Endothelial cell of umbilical vein (primary cell): ENCODE data around the gene BEND5. TPM values are rescaled to one million over a fixed set of nuclear protein-coding genes. Genes with fewer than 3 reads are reported as not detected.

Experiments
- BruUV-seq: library from RNA; stranded (reverse); fragments of 400-500 nt; replicated peaks from 2 replicates; lab custom pipeline; 2021; lab: Mats Ljungman, UMichigan
- CTCF ChIA-PET: fragments of 300-600, 350-600 bp; sonication (Branson Sonifier 250); formaldehyde crosslinking; loops from one replicate; lab custom pipeline; 2021; ENCODE audit warnings: antibody characterized with exemption, inconsistent platforms; lab: Charles Lee
- POLR2A ChIA-PET: fragments of 300-600, 350-600 bp; sonication (Branson Sonifier 250); formaldehyde crosslinking; loops from one replicate; lab custom pipeline; 2021; ENCODE audit warnings: antibody characterized with exemption, inconsistent platforms; lab: Charles Lee
- DNase-seq: peaks from one replicate; pipeline ENCODE4 v3.0.0-alpha.2; 2011; ENCODE audit warnings: low read depth, low spot score
- FAIRE-seq: peaks from 2 replicates; lab custom pipeline; 2011; peaks lifted over from hg19 to GRCh38; lab: Jason Lieb, UNC
- H2AFZ ChIP-seq: 2 replicates; pipeline ENCODE4 v1.6.0; 2012; ENCODE audit warnings: low read depth, low read length, control low read depth, inconsistent platforms
- H3K27ac ChIP-seq: 2 replicates; pipeline ENCODE4 v1.5.1; 2011; ENCODE audit warnings: low read depth, mild to moderate bottlenecking, control low read depth, low read length, moderate library complexity; ENCODE audit not compliant: insufficient read depth
- H3K27me3 ChIP-seq, 2 experiments: 2 replicates each; pipeline versions ENCODE4 v1.6.0 to v1.6.1; 2011; ENCODE audit warnings: low read length in 2 of 2, mixed read lengths in 1 of 2; ENCODE audit not compliant: control insufficient read depth in 2 of 2, insufficient read depth in 2 of 2
- H3K36me3 ChIP-seq, 2 experiments: 2 replicates in 1 of 2; 3 replicates in 1 of 2; pipeline ENCODE4 v1.5.1; 2011; ENCODE audit warnings: low read length in 2 of 2, mild to moderate bottlenecking in 1 of 2, moderate library complexity in 1 of 2; ENCODE audit not compliant: control insufficient read depth in 2 of 2, insufficient read depth in 2 of 2; ENCODE audit errors: extremely low read depth in 1 of 2
- H3K4me1 ChIP-seq: 3 replicates; pipeline ENCODE4 v1.5.1; 2011; ENCODE audit warnings: mild to moderate bottlenecking, low read length; ENCODE audit not compliant: control insufficient read depth, insufficient read depth; ENCODE audit errors: extremely low read depth
- H3K4me2 ChIP-seq: 2 replicates; pipeline ENCODE4 v1.6.1; 2011; ENCODE audit warnings: low read length, control low read depth, mixed read lengths; ENCODE audit not compliant: insufficient read depth
- H3K4me3 ChIP-seq, 3 experiments: fragments of 200-600 bp in 1 of 3; sonication (generic), shearing (Covaris generic) in 1 of 3; replicated peaks in 1 of 3; 2 replicates each; pipeline ENCODE4 v1.5.1; 2011 to 2016; ENCODE audit warnings: control low read depth in 3 of 3, low read length in 3 of 3, mild to moderate bottlenecking in 2 of 3, inconsistent platforms in 1 of 3, low read depth in 1 of 3, moderate library complexity in 1 of 3; ENCODE audit not compliant: insufficient read depth in 1 of 3
- H3K79me2 ChIP-seq: 2 replicates; pipeline ENCODE4 v1.6.0; 2012; ENCODE audit warnings: low read length, inconsistent platforms; ENCODE audit not compliant: control insufficient read depth, insufficient read depth
- H3K9ac ChIP-seq: replicated peaks from 2 replicates; pipeline ENCODE3; 2011; ENCODE audit warnings: low read length, control low read depth; ENCODE audit not compliant: insufficient read depth; ENCODE audit errors: extremely low read depth
- H3K9me1 ChIP-seq: replicated peaks from 3 replicates; pipeline ENCODE4 v1.6.0; 2011; ENCODE audit warnings: mild to moderate bottlenecking, low read length; ENCODE audit not compliant: control insufficient read depth, insufficient read depth; ENCODE audit errors: extremely low read depth
- H3K9me3 ChIP-seq: replicated peaks from 2 replicates; pipeline ENCODE4 v1.5.1; 2012; ENCODE audit warnings: low read length, inconsistent platforms; ENCODE audit not compliant: control insufficient read depth, insufficient read depth
- H4K20me1 ChIP-seq: replicated peaks from 2 replicates; pipeline ENCODE3; 2011; ENCODE audit warnings: mild to moderate bottlenecking, low read length; ENCODE audit not compliant: control insufficient read depth, insufficient read depth; ENCODE audit errors: extremely low read depth
- CTCF ChIP-seq, 2 donors: IDR thresholded peaks; 1 replicate in 1 of 2; 2 replicates in 1 of 2; pipeline ENCODE4 v1.5.1; 2011; ENCODE audit warnings: low read length in 2 of 2, mild to moderate bottlenecking in 2 of 2, moderate library complexity in 2 of 2, control low read depth in 1 of 2, inconsistent platforms in 1 of 2, low read depth in 1 of 2; ENCODE audit not compliant: insufficient read depth in 1 of 2; ENCODE audit errors: extremely low read depth in 1 of 2
- GATA2 ChIP-seq: IDR thresholded peaks from 2 replicates; pipeline ENCODE4 v1.7.0; 2011; ENCODE audit warnings: low read depth, mild to moderate bottlenecking, moderate library complexity, mixed read lengths, low read length; ENCODE audit not compliant: insufficient read length, insufficient read depth
- MYC ChIP-seq: IDR thresholded peaks from one replicate; pipeline ENCODE4 v1.6.1; 2011; ENCODE audit warnings: mild to moderate bottlenecking, low read depth, low read length
- dilution Hi-C: fragments of 300-500 bp; cut with MboI; formaldehyde crosslinking; loops from one replicate; pipeline ENCODE4 v1.15.0; 2019; ENCODE audit warnings: low sequenced_read_pairs; ENCODE audit not compliant: extremely low pct_ligation_motif_present
- intact Hi-C: fragments of 100-400 bp; cut with micrococcal nuclease; formaldehyde crosslinking; loops from one replicate; pipeline ENCODE4 v1.10.0; 2022
- polyA plus RNA-seq, 4 experiments: library from polyadenylated mRNA; depleted of rRNA in 3 of 4; stranded (reverse) in 3 of 4; unstranded in 1 of 4; fragments of >200 nt; gene quantifications; 2 replicates each; pipeline versions ENCODE4 v1.2.1 to v1.2.3, GENCODE V29; 2011 to 2012; ENCODE audit warnings: missing spikeins in 1 of 4
- total RNA-seq: library from RNA; stranded (reverse); gene quantifications from 2 replicates; pipeline ENCODE4 v1.2.3, GENCODE V29; 2021

BEND5 gene
- total and polyA plus RNA-seq, 2 donors (not counting 3 experiments of a cell fraction or from before 2014, with no cell fraction given) = not detected

- no peak for TF ChIP-seq GATA2
- no peak overlapping the region for H3K4me3 ChIP-seq
- H3K27ac ChIP-seq = no peak overlapping the region
- no peak for DNase-seq
- H3K4me2 ChIP-seq = no peak overlapping the region
- no peaks in the 10 kb centered on the region for H3K79me2 ChIP-seq
- H3K9me1 ChIP-seq = no peaks in the 10 kb centered on the region
- H3K9me3 ChIP-seq = no peaks in the 10 kb centered on the region
- no peaks in the 10 kb centered on the region for H3K4me1 ChIP-seq
- H2AFZ ChIP-seq = no peak overlapping the region
- ChIA-PET CTCF (no interaction called here), POLR2A (no interaction called here)
- H3K27me3 ChIP-seq = no peaks in the 10 kb centered on the region
- H3K9ac ChIP-seq = no peak overlapping the region
- dilution Hi-C loops = no loop called here
- FAIRE-seq = no peak
- intact Hi-C loops = no loop called here
- no peaks in the 10 kb centered on the region for H3K36me3 ChIP-seq
- no TSS peak for BruUV-seq
- no peaks in the 10 kb centered on the region for H4K20me1 ChIP-seq
Measured at GRCh38 chr1:48750109-48750508, 26.6 kb downstream of the BEND5 start.

GRCh38 chr1:48749068-48749467, 27.6 kb downstream of the BEND5 start:
- H3K9ac ChIP-seq = no peak overlapping the region
- dilution Hi-C loops (no loop called here), intact Hi-C loops (no loop called here)
- ChIA-PET POLR2A (no interaction called here), CTCF (no interaction called here)
- BruUV-seq = no TSS peak
- no peaks in the 10 kb centered on the region for H4K20me1 ChIP-seq
- no peaks in the 10 kb centered on the region for H3K27me3 ChIP-seq
- H3K9me1 ChIP-seq = no peaks in the 10 kb centered on the region
- no peak for FAIRE-seq
- no peak overlapping the region for H2AFZ ChIP-seq
- TF ChIP-seq MYC = no peak
- no peak for TF ChIP-seq CTCF (IDR thresholded peaks at IDR 0.05; ENCODE audit: extremely low read depth in 1 of 2, insufficient read depth in 1 of 2, low read depth in 1 of 2, low read length in 2 of 2)
- H3K4me3 ChIP-seq = no peak overlapping the region
- no peak for DNase-seq
- H3K4me2 ChIP-seq = no peak overlapping the region
- H3K9me3 ChIP-seq = no peaks in the 10 kb centered on the region
- no peaks in the 10 kb centered on the region for H3K36me3 ChIP-seq
- no peaks in the 10 kb centered on the region for H3K79me2 ChIP-seq
- H3K27ac ChIP-seq = no peak overlapping the region
- no peaks in the 10 kb centered on the region for H3K4me1 ChIP-seq
